ENCODE measurements around the gene COA7.

- TF ChIP-seq CTCF (IDR thresholded peaks at IDR 0.05 in 8 of 11, conservative IDR thresholded peaks at IDR 0.05 in 3 of 11) = no peak
- TF ChIP-seq POLR2A (IDR thresholded peaks at IDR 0.05) = no peak
- no peak for TF ChIP-seq POLR2AphosphoS5 (IDR thresholded peaks at IDR 0.05)
These were observed 19.1 kb downstream of the COA7 start for GRCh38 chr1:52679048-52679447.
